OCI-LY7 (cell line): Measurements from ENCODE around the gene RSRC2. TPM values are rescaled to one million over a fixed set of nuclear protein-coding genes. Genes with fewer than 3 reads are reported as not detected.

ENCODE experiments used
- BruUV-seq: library from RNA; stranded (reverse); fragments of 400-500 nt; replicated peaks from 2 replicates; lab custom pipeline; 2021; lab: Mats Ljungman, UMichigan
- CTCF ChIA-PET: fragments of 300-600 bp; sonication (Branson Sonifier 250); formaldehyde crosslinking; loops from one replicate; lab custom pipeline; 2022; ENCODE audit warnings: antibody characterized with exemption; ENCODE audit not compliant: unreplicated experiment; lab: Charles Lee
- POLR2A ChIA-PET: fragments of 300-600 bp; sonication (Branson Sonifier 250); formaldehyde crosslinking; loops from one replicate; lab custom pipeline; 2022; ENCODE audit warnings: antibody characterized with exemption; lab: Charles Lee
- DNase-seq: peaks from one replicate; pipeline ENCODE4 v3.0.0-alpha.2; 2015; ENCODE audit warnings: low spot score
- H2AFZ ChIP-seq: fragments of 200-600 bp; sonication (generic), shearing (Covaris generic); 2 replicates; pipeline ENCODE4 v1.6.1; 2014; ENCODE audit warnings: mild to moderate bottlenecking, antibody characterized with exemption, low read length, moderate library complexity
- H3K27ac ChIP-seq: fragments of 200-600 bp; sonication (generic); 2 replicates; pipeline ENCODE4 v1.5.1; 2014; ENCODE audit warnings: mixed run types, low read depth, mild to moderate bottlenecking, moderate library complexity, low read length, inconsistent platforms; ENCODE audit not compliant: poor library complexity, severe bottlenecking
- H3K36me3 ChIP-seq: fragments of 200-600 bp; sonication (generic); 2 replicates; pipeline ENCODE4 v1.6.1; 2014; ENCODE audit warnings: mild to moderate bottlenecking, antibody characterized with exemption, low read length, moderate library complexity, mixed read lengths; ENCODE audit not compliant: insufficient read depth
- H3K4me1 ChIP-seq: fragments of 200-600 bp; sonication (generic); 2 replicates; pipeline ENCODE4 v1.5.1; 2014; ENCODE audit warnings: mild to moderate bottlenecking, low read length; ENCODE audit not compliant: insufficient read depth, poor library complexity, severe bottlenecking
- H3K4me2 ChIP-seq: fragments of 200-600 bp; sonication (generic); 2 replicates; pipeline ENCODE4 v1.6.1; 2014; ENCODE audit warnings: mild to moderate bottlenecking, low read length
- H3K4me3 ChIP-seq: fragments of 200-600 bp; sonication (generic); 2 replicates; pipeline ENCODE4 v1.5.1; 2014; ENCODE audit warnings: mild to moderate bottlenecking, low read depth, low read length; ENCODE audit not compliant: poor library complexity, severe bottlenecking
- H3K79me2 ChIP-seq: fragments of 200-600 bp; sonication (generic); 2 replicates; pipeline ENCODE4 v1.6.1; 2016; ENCODE audit warnings: low read depth, mild to moderate bottlenecking, low read length, moderate library complexity, mixed read lengths; ENCODE audit not compliant: insufficient read depth
- H3K9me2 ChIP-seq: fragments of 200-600 bp; sonication (generic); 2 replicates; pipeline ENCODE4 v1.6.1; 2016; ENCODE audit warnings: mild to moderate bottlenecking, low read length, mixed read lengths; ENCODE audit not compliant: insufficient read depth
- H3K9me3 ChIP-seq: fragments of 200-600 bp; sonication (generic); 2 replicates; pipeline ENCODE4 v1.6.1; 2014; ENCODE audit warnings: mild to moderate bottlenecking, mixed run types, low read length, mixed read lengths
- H4K20me1 ChIP-seq: fragments of 200-600 bp; sonication (generic); 2 replicates; pipeline ENCODE4 v1.6.1; 2014; ENCODE audit warnings: mild to moderate bottlenecking, antibody characterized with exemption, low read length, moderate library complexity, mixed read lengths; ENCODE audit not compliant: insufficient read depth
- CTCF ChIP-seq: fragments of 200-600 bp; sonication (generic); conservative IDR thresholded peaks from 2 replicates; pipeline ENCODE4 v1.5.1; 2014; ENCODE audit warnings: mild to moderate bottlenecking, antibody characterized with exemption, low read length, moderate library complexity, mixed read lengths
- EZH2phosphoT487 ChIP-seq: fragments of 200-600 bp; sonication (generic); IDR thresholded peaks from 2 replicates; pipeline ENCODE4 v1.6.1; 2018; ENCODE audit warnings: low read depth, borderline replicate concordance, mild to moderate bottlenecking, mixed run types, antibody characterized with exemption, low read length, moderate library complexity, mixed read lengths
- intact Hi-C: fragments of 100-400 bp; cut with micrococcal nuclease; formaldehyde crosslinking; loops from one replicate; pipeline ENCODE4 v1.10.0; 2022; ENCODE audit not compliant: unreplicated experiment
- total RNA-seq, 2 experiments: library from RNA; depleted of rRNA in 1 of 2; stranded (reverse); fragments of >200 nt in 1 of 2; shearing (Covaris generic) in 1 of 2; gene quantifications; 2 replicates each; pipeline ENCODE4 v1.2.3, GENCODE V29; 2014 to 2022

Gene RSRC2
- total RNA-seq, 2 experiments from 2014 or later = 91.7 to 132 TPM

- ChIA-PET POLR2A (interaction anchor here (0.5 to 4.5 kb wide), 17 partner anchors 10 to 514 kb away, joined by 3 to 37 read pairs (median 5); partner anchors contain the start of genes KNTC1 and RSRC2), CTCF (interaction anchor here (1.0 to 1.1 kb wide), 2 partner anchors 8 to 21 kb away, joined by 3 read pairs; no protein-coding TSS in a partner anchor)
- peak overlapping the region; percentile 71 for H3K4me2 ChIP-seq
- H3K36me3 ChIP-seq = peaks cover 67% of the 10 kb centered on the region
- peaks cover 5% of the 10 kb centered on the region; the same call in 1 of the 2 replicates for H4K20me1 ChIP-seq
- no peak for TF ChIP-seq EZH2phosphoT487
- TF ChIP-seq CTCF = 0 out of 2 replicates have a peak, but pooled peaks have one; percentile 13
- peak overlapping the region; percentile 81 for H3K4me3 ChIP-seq
- no TSS peak for BruUV-seq
- peak overlapping the region; percentile 87 for H3K27ac ChIP-seq
- no peak for DNase-seq
- H3K79me2 ChIP-seq = peaks cover 38% of the 10 kb centered on the region
- H2AFZ ChIP-seq = peak overlapping the region; percentile 3; the same call in 1 of the 2 replicates
- no peaks in the 10 kb centered on the region for H3K9me2 ChIP-seq
- H3K4me1 ChIP-seq = peaks cover 47% of the 10 kb centered on the region
- intact Hi-C loops = no loop called here
- H3K9me3 ChIP-seq = no peaks in the 10 kb centered on the region
Observed at GRCh38 chr12:122501489-122501989, 25.2 kb downstream of the RSRC2 start.

GRCh38 chr12:122500685-122501488 is 25.8 kb downstream of the RSRC2 start, which contains the start of gene ZCCHC8:
TSS of gene ZCCHC8 (minus strand) at chr12:122500932. CDS start at chr12:122500840, 92 bp downstream.
- Histone ChIP-seq H3K4me2 (peak within 1 kb of the TSS; percentile 78), H3K27ac (peak within 1 kb of the TSS; percentile 87), H4K20me1 (peaks cover 5% of the 10 kb centered on the region; the same call in 1 of the 2 replicates), H3K9me2 (no peaks in the 10 kb centered on the region), H3K4me3 (peak within 1 kb of the TSS; percentile 81), H2AFZ (peak within 1 kb of the TSS; percentile 66), H3K4me1 (peaks cover 48% of the 10 kb centered on the region), H3K36me3 (peaks cover 65% of the 10 kb centered on the region), H3K9me3 (no peaks in the 10 kb centered on the region), H3K79me2 (peaks cover 44% of the 10 kb centered on the region)
- POLR2A ChIA-PET = interaction anchor here (0.6 to 4.5 kb wide), 20 partner anchors 9 to 514 kb away, joined by 3 to 37 read pairs (median 4); partner anchors contain the start of genes KNTC1 and RSRC2
- DNase-seq = peak; percentile 99
- CTCF ChIA-PET = interaction anchor here (0.6 to 1.1 kb wide), 3 partner anchors 9 to 21 kb away, joined by 3 to 4 read pairs (median 3); no protein-coding TSS in a partner anchor
- no TSS peak for BruUV-seq
- intact Hi-C loops = loop anchor here (1.0 kb wide), 1 partner anchor 26 kb away; the partner anchor contains the start of gene KNTC1
- no peak for TF ChIP-seq EZH2phosphoT487
- peak; percentile 55 for TF ChIP-seq CTCF
